ENCODE measurements around the gene GRIN2D.

GRCh38 chr19:48415806-48416221 is 22.3 kb downstream of the GRIN2D start:
- TF ChIP-seq CTCF (IDR thresholded peaks at IDR 0.05) (no peak), ZNF281 (CRISPR knock-in tag; IDR thresholded peaks at IDR 0.05) (0 out of 2 replicates have a peak, but pooled peaks have one; percentile 25), ZNF138 (CRISPR knock-in tag; conservative IDR thresholded peaks at IDR 0.05) (no peak), USF2 (CRISPR knock-in tag; IDR thresholded peaks at IDR 0.05) (no peak), TEAD4 (CRISPR knock-in tag; IDR thresholded peaks at IDR 0.05) (no peak), ELF4 (CRISPR knock-in tag; IDR thresholded peaks at IDR 0.05; ENCODE audit: low read depth) (no peak)
